Neural cell (in vitro differentiated cells): ENCODE measurements around the gene IFNLR1. TPM values are rescaled to one million over a fixed set of nuclear protein-coding genes. Genes with fewer than 3 reads are reported as not detected.

Experiments used
- H2AFZ ChIP-seq: fragments of 200-600, 300-800 bp; sonication (generic), shearing (Covaris generic); 2 replicates; pipeline ENCODE4 v1.6.0; 2014; ENCODE audit warnings: low read depth, mild to moderate bottlenecking, antibody characterized with exemption, low read length, moderate library complexity
- H3F3A ChIP-seq: fragments of 200-600 bp; shearing (Covaris generic); 2 replicates; pipeline ENCODE4 v1.6.1; 2016; ENCODE audit warnings: mild to moderate bottlenecking, moderate library complexity, mixed read lengths, antibody characterized with exemption, low read length; ENCODE audit not compliant: insufficient read depth, poor library complexity, severe bottlenecking
- H3K27ac ChIP-seq: fragments of 200-600, 300-800 bp; sonication (generic), shearing (Covaris generic); 2 replicates; pipeline ENCODE4 v1.5.1; 2014; ENCODE audit warnings: mild to moderate bottlenecking, low read length, moderate library complexity
- H3K27me3 ChIP-seq: fragments of 300-800, 200-600 bp; sonication (generic), shearing (Covaris generic); 2 replicates; pipeline ENCODE4 v1.6.0; 2014; ENCODE audit warnings: mild to moderate bottlenecking, low read depth, low read length, moderate library complexity; ENCODE audit not compliant: insufficient read depth
- H3K36me3 ChIP-seq: fragments of 300-800, 200-600 bp; sonication (generic), shearing (Covaris generic); 2 replicates; pipeline ENCODE4 v1.5.1; 2014; ENCODE audit warnings: mild to moderate bottlenecking, antibody characterized with exemption, low read length, moderate library complexity; ENCODE audit not compliant: insufficient read depth
- H3K4me2 ChIP-seq: fragments of 300-800, 200-600 bp; sonication (generic), shearing (Covaris generic); 2 replicates; pipeline ENCODE4 v1.6.0; 2014; ENCODE audit warnings: mild to moderate bottlenecking, low read length
- H3K4me3 ChIP-seq: fragments of 300-800, 200-600 bp; sonication (generic), shearing (Covaris generic); 2 replicates; pipeline ENCODE4 v1.5.1; 2014; ENCODE audit warnings: mild to moderate bottlenecking, low read length, moderate library complexity
- H3K79me2 ChIP-seq: fragments of 200-600 bp; shearing (Covaris generic); replicated peaks from 2 replicates; pipeline ENCODE4 v1.6.0; 2014; ENCODE audit warnings: mild to moderate bottlenecking, low read length, moderate library complexity; ENCODE audit not compliant: insufficient read depth
- H3K9ac ChIP-seq: fragments of 300-800, 200-600 bp; sonication (generic), shearing (Covaris generic); 2 replicates; pipeline ENCODE4 v1.6.1; 2016; ENCODE audit warnings: mild to moderate bottlenecking, low read length, mixed read lengths
- H3K9me2 ChIP-seq: fragments of 200-600 bp; shearing (Covaris generic); 2 replicates; pipeline ENCODE4 v1.6.1; 2016; ENCODE audit warnings: mild to moderate bottlenecking, low read length, mixed read lengths; ENCODE audit not compliant: insufficient read depth
- H3K9me3 ChIP-seq: fragments of 200-600, 300-800 bp; sonication (generic), shearing (Covaris generic); 2 replicates; pipeline ENCODE4 v1.6.1; 2016; ENCODE audit warnings: mild to moderate bottlenecking, mixed run types, low read length, moderate library complexity, mixed read lengths
- H4K20me1 ChIP-seq: fragments of 200-600 bp; shearing (Covaris generic); 2 replicates; pipeline ENCODE4 v1.6.1; 2016; ENCODE audit warnings: mild to moderate bottlenecking, mixed run types; ENCODE audit not compliant: insufficient read depth
- EP300 ChIP-seq: fragments of 450-650 bp; conservative IDR thresholded peaks from 2 replicates; pipeline ENCODE4 v1.6.1; 2014; ENCODE audit warnings: antibody characterized with exemption, mild to moderate bottlenecking, moderate library complexity; ENCODE audit not compliant: poor library complexity, severe bottlenecking
- EZH2 ChIP-seq: fragments of 200-600, 300-800 bp; shearing (Covaris generic), sonication (generic); IDR thresholded peaks from 2 replicates; pipeline ENCODE4 v1.6.1; 2014; ENCODE audit warnings: antibody characterized with exemption, low read length, borderline replicate concordance, mild to moderate bottlenecking; ENCODE audit not compliant: insufficient read depth, poor library complexity, severe bottlenecking
- POLR2AphosphoS5 ChIP-seq: IDR thresholded peaks from 2 replicates; pipeline ENCODE4 v1.6.1; 2012
- RAD21 ChIP-seq: fragments of 450-650 bp; conservative IDR thresholded peaks from 2 replicates; pipeline ENCODE4 v1.6.1; 2014; ENCODE audit warnings: antibody characterized with exemption, mild to moderate bottlenecking, moderate library complexity
- SMC3 ChIP-seq: fragments of 450-650 bp; conservative IDR thresholded peaks from 2 replicates; pipeline ENCODE4 v1.6.1; 2014; ENCODE audit warnings: antibody characterized with exemption, mild to moderate bottlenecking, moderate library complexity; ENCODE audit not compliant: poor library complexity
- polyA plus RNA-seq: library from polyadenylated mRNA; depleted of rRNA; stranded (reverse); fragments of >200 nt; gene quantifications from 2 replicates; pipeline ENCODE4 v1.2.3, GENCODE V29; 2014
- TF ChIP-seq, protein P1 (sequence below): fragments of 450-650 bp; IDR thresholded peaks from 2 replicates; pipeline ENCODE4 v1.5.1; 2014; ENCODE audit warnings: antibody characterized with exemption, mild to moderate bottlenecking, moderate library complexity; ENCODE audit not compliant: poor library complexity, severe bottlenecking
- TF ChIP-seq, protein P2 (sequence below): IDR thresholded peaks from 2 replicates; pipeline ENCODE4 v1.6.1; 2012; ENCODE audit warnings: borderline replicate concordance

IFNLR1 gene
- polyA plus RNA-seq, 1 donor from 2014 or later, result 0.32 TPM

DNA sequence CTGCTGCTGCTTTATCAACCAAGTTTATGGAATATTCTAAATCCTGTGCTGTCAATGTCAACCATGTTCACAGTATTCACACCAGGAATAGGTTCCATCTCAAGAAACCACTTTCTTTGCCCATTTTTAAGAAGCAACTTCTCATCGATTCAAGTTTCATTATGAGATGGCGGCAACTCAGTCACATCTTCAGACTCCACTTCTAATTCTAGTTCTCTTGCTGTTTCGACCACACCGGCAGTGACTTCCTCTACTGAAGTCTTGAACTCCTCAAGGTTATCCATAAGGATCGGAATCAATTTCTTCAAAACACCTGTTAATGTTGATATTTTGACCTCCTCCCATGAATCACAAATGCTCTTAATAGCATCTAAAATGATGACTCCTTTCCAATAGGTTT is 39.7 kb upstream of the IFNLR1 start:
- H3K79me2 ChIP-seq, result no peaks in the 10 kb centered on the region
- no peaks in the 10 kb centered on the region for H3K9me2 ChIP-seq
- no peaks in the 10 kb centered on the region for H3K27me3 ChIP-seq
- H3K4me3 ChIP-seq, result no peak overlapping the region
- H4K20me1 ChIP-seq, result no peaks in the 10 kb centered on the region
- TF ChIP-seq EZH2, result no peak
- H3K36me3 ChIP-seq, result no peaks in the 10 kb centered on the region
- H3K4me2 ChIP-seq, result no peak overlapping the region
- no peaks in the 10 kb centered on the region for H3F3A ChIP-seq
- H3K9me3 ChIP-seq, result no peaks in the 10 kb centered on the region
- no peak overlapping the region for H3K9ac ChIP-seq
- H3K27ac ChIP-seq, result no peak overlapping the region
- H2AFZ ChIP-seq, result no peak overlapping the region

DNA sequence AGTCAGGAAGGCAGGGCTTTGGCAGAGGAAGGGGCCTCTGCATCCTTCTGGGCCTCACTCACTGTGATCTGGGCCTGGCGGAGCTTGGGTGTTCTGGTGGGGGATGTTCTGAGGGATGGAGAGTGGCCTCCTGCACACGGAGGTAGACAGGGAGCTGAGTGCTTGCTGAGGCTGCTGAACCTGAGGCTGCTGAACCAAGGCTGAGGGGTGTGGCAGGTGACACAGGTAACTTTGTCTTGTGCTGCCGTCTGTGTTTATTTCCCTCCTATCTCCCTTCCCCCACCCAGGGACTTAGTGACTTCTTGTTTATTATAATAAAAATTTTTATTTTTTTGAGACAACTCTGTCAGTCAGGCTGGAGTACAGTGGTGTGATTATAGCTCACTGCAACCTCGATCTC is 37.7 kb upstream of the IFNLR1 start:
- TF ChIP-seq, protein P1, sequence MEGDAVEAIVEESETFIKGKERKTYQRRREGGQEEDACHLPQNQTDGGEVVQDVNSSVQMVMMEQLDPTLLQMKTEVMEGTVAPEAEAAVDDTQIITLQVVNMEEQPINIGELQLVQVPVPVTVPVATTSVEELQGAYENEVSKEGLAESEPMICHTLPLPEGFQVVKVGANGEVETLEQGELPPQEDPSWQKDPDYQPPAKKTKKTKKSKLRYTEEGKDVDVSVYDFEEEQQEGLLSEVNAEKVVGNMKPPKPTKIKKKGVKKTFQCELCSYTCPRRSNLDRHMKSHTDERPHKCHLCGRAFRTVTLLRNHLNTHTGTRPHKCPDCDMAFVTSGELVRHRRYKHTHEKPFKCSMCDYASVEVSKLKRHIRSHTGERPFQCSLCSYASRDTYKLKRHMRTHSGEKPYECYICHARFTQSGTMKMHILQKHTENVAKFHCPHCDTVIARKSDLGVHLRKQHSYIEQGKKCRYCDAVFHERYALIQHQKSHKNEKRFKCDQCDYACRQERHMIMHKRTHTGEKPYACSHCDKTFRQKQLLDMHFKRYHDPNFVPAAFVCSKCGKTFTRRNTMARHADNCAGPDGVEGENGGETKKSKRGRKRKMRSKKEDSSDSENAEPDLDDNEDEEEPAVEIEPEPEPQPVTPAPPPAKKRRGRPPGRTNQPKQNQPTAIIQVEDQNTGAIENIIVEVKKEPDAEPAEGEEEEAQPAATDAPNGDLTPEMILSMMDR, result no peak
- no peak for TF ChIP-seq EP300
- TF ChIP-seq POLR2AphosphoS5, result no peak
- TF ChIP-seq, protein P2, sequence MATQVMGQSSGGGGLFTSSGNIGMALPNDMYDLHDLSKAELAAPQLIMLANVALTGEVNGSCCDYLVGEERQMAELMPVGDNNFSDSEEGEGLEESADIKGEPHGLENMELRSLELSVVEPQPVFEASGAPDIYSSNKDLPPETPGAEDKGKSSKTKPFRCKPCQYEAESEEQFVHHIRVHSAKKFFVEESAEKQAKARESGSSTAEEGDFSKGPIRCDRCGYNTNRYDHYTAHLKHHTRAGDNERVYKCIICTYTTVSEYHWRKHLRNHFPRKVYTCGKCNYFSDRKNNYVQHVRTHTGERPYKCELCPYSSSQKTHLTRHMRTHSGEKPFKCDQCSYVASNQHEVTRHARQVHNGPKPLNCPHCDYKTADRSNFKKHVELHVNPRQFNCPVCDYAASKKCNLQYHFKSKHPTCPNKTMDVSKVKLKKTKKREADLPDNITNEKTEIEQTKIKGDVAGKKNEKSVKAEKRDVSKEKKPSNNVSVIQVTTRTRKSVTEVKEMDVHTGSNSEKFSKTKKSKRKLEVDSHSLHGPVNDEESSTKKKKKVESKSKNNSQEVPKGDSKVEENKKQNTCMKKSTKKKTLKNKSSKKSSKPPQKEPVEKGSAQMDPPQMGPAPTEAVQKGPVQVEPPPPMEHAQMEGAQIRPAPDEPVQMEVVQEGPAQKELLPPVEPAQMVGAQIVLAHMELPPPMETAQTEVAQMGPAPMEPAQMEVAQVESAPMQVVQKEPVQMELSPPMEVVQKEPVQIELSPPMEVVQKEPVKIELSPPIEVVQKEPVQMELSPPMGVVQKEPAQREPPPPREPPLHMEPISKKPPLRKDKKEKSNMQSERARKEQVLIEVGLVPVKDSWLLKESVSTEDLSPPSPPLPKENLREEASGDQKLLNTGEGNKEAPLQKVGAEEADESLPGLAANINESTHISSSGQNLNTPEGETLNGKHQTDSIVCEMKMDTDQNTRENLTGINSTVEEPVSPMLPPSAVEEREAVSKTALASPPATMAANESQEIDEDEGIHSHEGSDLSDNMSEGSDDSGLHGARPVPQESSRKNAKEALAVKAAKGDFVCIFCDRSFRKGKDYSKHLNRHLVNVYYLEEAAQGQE, result no peak
- TF ChIP-seq SMC3, result no peak
- Histone ChIP-seq H3K79me2 (no peaks in the 10 kb centered on the region), H3K4me2 (no peak overlapping the region), H2AFZ (no peak overlapping the region), H3K9me3 (no peaks in the 10 kb centered on the region), H3F3A (no peaks in the 10 kb centered on the region), H3K4me3 (no peak overlapping the region), H3K27ac (no peak overlapping the region), H3K9me2 (no peaks in the 10 kb centered on the region), H3K27me3 (no peaks in the 10 kb centered on the region), H4K20me1 (no peaks in the 10 kb centered on the region), H3K36me3 (no peaks in the 10 kb centered on the region), H3K9ac (no peak overlapping the region)

DNA sequence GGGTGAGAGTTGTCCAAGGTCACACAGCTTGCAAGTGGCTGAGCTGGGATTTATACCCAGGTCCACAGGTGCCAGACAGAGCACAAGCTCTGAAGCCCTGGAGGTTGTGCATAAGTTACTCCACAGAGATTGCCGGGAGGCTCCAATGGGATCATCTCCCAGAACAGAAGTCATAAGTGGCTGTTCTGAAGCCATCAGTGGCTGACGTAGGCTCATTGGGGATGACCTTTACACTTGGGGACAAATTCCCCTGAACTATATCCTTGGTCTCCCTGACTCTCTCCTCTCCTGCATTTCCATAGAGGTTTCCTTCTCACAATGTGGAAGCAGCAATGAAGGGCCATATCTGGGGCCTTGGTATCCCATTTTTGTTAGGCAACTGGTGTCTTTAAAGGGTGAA is 37.0 kb upstream of the IFNLR1 start:
- Histone ChIP-seq H3K36me3 (no peaks in the 10 kb centered on the region), H3K79me2 (no peaks in the 10 kb centered on the region)

More for the DNA sequence above, 37.0 kb upstream of the IFNLR1 start:
- Histone ChIP-seq H3K9ac (no peak overlapping the region), H3K9me3 (no peaks in the 10 kb centered on the region), H3K4me2 (no peak overlapping the region), H3K27me3 (no peaks in the 10 kb centered on the region), H2AFZ (no peak overlapping the region), H3K4me3 (no peak overlapping the region), H3K27ac (no peak overlapping the region), H3F3A (no peaks in the 10 kb centered on the region), H3K9me2 (no peaks in the 10 kb centered on the region), H4K20me1 (no peaks in the 10 kb centered on the region)
- TF ChIP-seq POLR2AphosphoS5, result no peak
- TF ChIP-seq, protein P1, result no peak
- TF ChIP-seq EP300, result no peak
- TF ChIP-seq RAD21, result no peak
